Transverse colon (tissue), 4 donors: ENCODE data around the gene CEP126.

Experiments used
- CTCF ChIP-seq, 5 experiments: fragments of 200-600 bp in 3 of 5; fragments of 450-650 bp in 2 of 5; sonication (generic) in 3 of 5; IDR thresholded peaks; 1 replicate in 2 of 5; 2 replicates in 3 of 5; pipeline ENCODE4 v1.5.1; 2016 to 2017; ENCODE audit warnings: antibody characterized with exemption in 5 of 5, inconsistent platforms in 3 of 5, mild to moderate bottlenecking in 2 of 5, moderate library complexity in 1 of 5
- EP300 ChIP-seq: sonication (generic); formaldehyde crosslinking; IDR thresholded peaks from one replicate; pipeline ENCODE4 v1.6.1; 2017; ENCODE audit warnings: antibody characterized with exemption, low read depth
- POLR2A ChIP-seq: fragments of 450-650 bp; IDR thresholded peaks from one replicate; pipeline ENCODE4 v1.6.1; 2016; ENCODE audit warnings: antibody characterized with exemption, mild to moderate bottlenecking, moderate library complexity
- POLR2AphosphoS5 ChIP-seq, 3 donors: sonication (generic); formaldehyde crosslinking; IDR thresholded peaks; one replicate each; pipeline ENCODE4 v1.6.1; 2016; ENCODE audit warnings: antibody characterized with exemption in 3 of 3

GRCh38 chr11:101945448-101945847 is 30.6 kb downstream of the CEP126 start:
- no peak for TF ChIP-seq POLR2A
- TF ChIP-seq EP300, result no peak
- TF ChIP-seq CTCF (IDR thresholded peaks at IDR 0.05), result no peak
- no peak for TF ChIP-seq POLR2AphosphoS5 (IDR thresholded peaks at IDR 0.05)
